Chondrocyte (in vitro differentiated cells): Measurements from ENCODE around the gene MMAB. TPM values are rescaled to one million over a fixed set of nuclear protein-coding genes. Genes with fewer than 3 reads are reported as not detected.
A peak's percentile ranks its signal among the peaks of the same experiment; 100 is the strongest.

Experiments
- DNase-seq: peaks from one replicate; pipeline ENCODE4 v3.0.0; 2021; ENCODE audit warnings: mixed read lengths, low spot score
- H3K27ac Mint-ChIP-seq: one replicate; pipeline ENCODE4 v1.8.0; 2021; ENCODE audit warnings: mild to moderate bottlenecking, moderate library complexity, mixed read lengths; ENCODE audit not compliant: unreplicated experiment
- H3K27me3 Mint-ChIP-seq: 2 replicates; pipeline ENCODE4 v1.8.0; 2021; ENCODE audit warnings: low read depth, mixed read lengths
- H3K36me3 Mint-ChIP-seq: 2 replicates; pipeline ENCODE4 v1.8.0; 2021; ENCODE audit warnings: low read depth, mixed read lengths
- H3K4me1 Mint-ChIP-seq: 2 replicates; pipeline ENCODE4 v1.8.0; 2021; ENCODE audit warnings: low read depth, mild to moderate bottlenecking, mixed read lengths
- H3K4me3 Mint-ChIP-seq: one replicate; pipeline ENCODE4 v1.8.0; 2021; ENCODE audit warnings: mild to moderate bottlenecking, moderate library complexity, mixed read lengths; ENCODE audit not compliant: unreplicated experiment
- H3K9me3 Mint-ChIP-seq: 2 replicates; pipeline ENCODE4 v1.8.0; 2021; ENCODE audit warnings: low read depth, mixed read lengths
- total RNA-seq: library from RNA; stranded (reverse); gene quantifications from 3 replicates; pipeline ENCODE4 v1.2.1, GENCODE V29; 2021
- TF ChIP-seq, protein P1 (sequence below): fragments of 200-600 bp; sonication (generic); IDR thresholded peaks from 2 replicates; pipeline ENCODE4 v1.5.0; 2021; ENCODE audit warnings: antibody characterized with exemption, mild to moderate bottlenecking, moderate library complexity

MMAB gene
- total RNA-seq, 1 donor from 2014 or later, result 23.3 TPM

DNA sequence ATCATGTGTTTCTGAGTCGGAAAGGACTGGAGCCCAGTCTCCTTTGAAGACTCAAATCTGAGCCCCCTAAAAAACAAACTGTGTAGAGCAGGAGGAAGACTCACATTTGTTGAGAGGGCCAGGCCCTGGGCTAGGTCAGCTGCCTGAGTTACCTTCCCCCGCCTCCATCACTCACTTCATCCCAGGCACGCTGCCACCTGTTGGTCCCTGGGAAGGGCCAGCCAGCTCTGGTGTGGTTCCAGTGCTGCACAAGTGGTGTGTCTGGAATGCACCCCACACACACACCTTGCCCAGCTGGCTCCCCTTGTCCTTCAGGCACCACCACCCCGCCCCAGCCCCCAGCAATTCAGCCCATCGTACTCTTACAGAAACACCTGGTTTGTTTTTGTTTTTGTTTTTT lies 9.3 kb upstream of the MMAB start:
- Mint-ChIP-seq H3K9me3 (no peaks in the 10 kb centered on the region), H3K36me3 (peaks cover 14% of the 10 kb centered on the region), H3K4me1 (no peaks in the 10 kb centered on the region), H3K27me3 (no peaks in the 10 kb centered on the region), H3K27ac (no peak overlapping the region), H3K4me3 (no peak overlapping the region)
- DNase-seq, result peak; percentile 51
- TF ChIP-seq, protein P1, sequence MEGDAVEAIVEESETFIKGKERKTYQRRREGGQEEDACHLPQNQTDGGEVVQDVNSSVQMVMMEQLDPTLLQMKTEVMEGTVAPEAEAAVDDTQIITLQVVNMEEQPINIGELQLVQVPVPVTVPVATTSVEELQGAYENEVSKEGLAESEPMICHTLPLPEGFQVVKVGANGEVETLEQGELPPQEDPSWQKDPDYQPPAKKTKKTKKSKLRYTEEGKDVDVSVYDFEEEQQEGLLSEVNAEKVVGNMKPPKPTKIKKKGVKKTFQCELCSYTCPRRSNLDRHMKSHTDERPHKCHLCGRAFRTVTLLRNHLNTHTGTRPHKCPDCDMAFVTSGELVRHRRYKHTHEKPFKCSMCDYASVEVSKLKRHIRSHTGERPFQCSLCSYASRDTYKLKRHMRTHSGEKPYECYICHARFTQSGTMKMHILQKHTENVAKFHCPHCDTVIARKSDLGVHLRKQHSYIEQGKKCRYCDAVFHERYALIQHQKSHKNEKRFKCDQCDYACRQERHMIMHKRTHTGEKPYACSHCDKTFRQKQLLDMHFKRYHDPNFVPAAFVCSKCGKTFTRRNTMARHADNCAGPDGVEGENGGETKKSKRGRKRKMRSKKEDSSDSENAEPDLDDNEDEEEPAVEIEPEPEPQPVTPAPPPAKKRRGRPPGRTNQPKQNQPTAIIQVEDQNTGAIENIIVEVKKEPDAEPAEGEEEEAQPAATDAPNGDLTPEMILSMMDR, result no peak

- no peaks in the 10 kb centered on the region for H3K9me3 Mint-ChIP-seq
- TF ChIP-seq, protein P1, result no peak
- H3K27ac Mint-ChIP-seq, result no peak overlapping the region
- peak; percentile 51 for DNase-seq
- H3K4me1 Mint-ChIP-seq, result no peaks in the 10 kb centered on the region
- no peak overlapping the region for H3K4me3 Mint-ChIP-seq
- H3K27me3 Mint-ChIP-seq, result no peaks in the 10 kb centered on the region
- H3K36me3 Mint-ChIP-seq, result peaks cover 18% of the 10 kb centered on the region
Observed at GRCh38 chr12:109581856-109582255, 8.6 kb upstream of the MMAB start.

DNA sequence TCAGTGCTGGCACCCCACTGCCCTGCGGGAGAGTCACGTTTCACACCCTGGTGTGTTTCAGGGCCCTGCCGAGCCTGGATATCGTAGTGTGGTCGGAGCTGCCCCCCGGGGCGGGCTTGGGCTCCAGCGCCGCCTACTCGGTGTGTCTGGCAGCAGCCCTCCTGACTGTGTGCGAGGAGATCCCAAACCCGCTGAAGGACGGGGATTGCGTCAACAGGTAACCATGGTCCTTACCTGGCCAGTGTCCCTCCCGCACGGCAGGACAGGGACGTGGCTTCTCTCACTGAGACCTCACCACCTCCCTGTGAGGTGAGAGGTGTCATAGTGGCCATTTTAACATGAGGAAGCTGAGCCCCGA lies 8.0 kb upstream of the MMAB start:
- DNase-seq, result peak; percentile 66
- Mint-ChIP-seq H3K27me3 (no peaks in the 10 kb centered on the region), H3K36me3 (peaks cover 19% of the 10 kb centered on the region), H3K27ac (no peak overlapping the region), H3K9me3 (no peaks in the 10 kb centered on the region), H3K4me3 (no peak overlapping the region), H3K4me1 (no peaks in the 10 kb centered on the region)
- TF ChIP-seq, protein P1, result no peak

DNA sequence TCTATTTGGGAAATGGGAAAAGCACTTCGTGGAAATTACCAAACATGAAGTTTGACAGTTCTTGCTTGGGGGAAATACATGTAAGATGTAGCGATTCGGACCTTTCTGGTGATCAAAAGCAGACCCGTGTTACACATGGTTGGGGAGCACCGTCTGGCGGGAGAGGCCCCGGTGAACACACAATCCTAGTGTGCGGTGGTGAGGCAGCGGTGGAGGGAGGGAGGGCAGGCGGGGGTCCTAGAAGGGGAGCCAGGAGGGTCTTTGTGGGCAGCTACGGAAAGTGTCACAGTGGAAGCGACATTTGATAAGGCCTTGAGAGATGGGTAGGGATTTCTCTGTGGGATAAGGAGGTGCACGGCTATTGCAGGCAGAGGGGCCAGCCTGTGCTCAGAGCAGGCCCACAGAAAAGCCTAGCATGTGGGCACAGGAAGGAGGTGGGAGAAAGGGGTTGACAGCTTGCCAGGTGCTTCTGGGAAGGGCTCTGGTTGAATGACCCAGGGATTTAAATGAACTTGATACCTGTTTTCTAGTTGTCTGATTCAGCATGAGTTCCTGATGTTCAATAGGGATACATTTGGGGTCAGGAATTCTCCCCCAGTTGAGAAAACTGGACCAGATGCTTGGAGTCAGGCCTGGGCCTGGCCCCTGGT lies 7.5 kb upstream of the MMAB start:
- TF ChIP-seq, protein P1, result no peak
- Mint-ChIP-seq H3K9me3 (no peaks in the 10 kb centered on the region), H3K36me3 (peaks cover 20% of the 10 kb centered on the region), H3K4me1 (no peaks in the 10 kb centered on the region), H3K4me3 (no peak overlapping the region), H3K27me3 (no peaks in the 10 kb centered on the region), H3K27ac (no peak overlapping the region)
- DNase-seq, result peak; percentile 54

DNA sequence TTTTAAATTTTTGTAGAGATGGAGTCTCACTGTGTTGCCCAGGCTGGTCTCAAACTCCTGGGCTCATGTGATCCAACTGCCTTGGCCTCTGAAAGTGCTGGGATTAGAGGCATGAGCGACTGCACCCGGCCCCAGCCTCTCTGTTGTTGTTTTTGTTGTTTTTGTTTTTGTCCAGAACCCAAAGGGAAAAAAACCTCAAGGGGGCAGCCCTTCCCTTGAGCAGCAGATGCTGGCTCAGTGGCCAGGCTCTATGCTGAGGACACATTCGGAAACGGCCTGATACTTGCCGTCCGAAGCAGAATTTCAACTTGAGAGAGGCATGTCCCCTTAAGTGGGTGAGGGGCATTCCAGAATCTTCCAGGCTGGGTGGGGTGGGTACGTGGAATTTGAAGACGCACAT lies 7.0 kb upstream of the MMAB start:
- peaks cover 20% of the 10 kb centered on the region for H3K36me3 Mint-ChIP-seq
- H3K27ac Mint-ChIP-seq, result no peak overlapping the region
- TF ChIP-seq, protein P1, result no peak
- DNase-seq, result peak; percentile 12
- no peaks in the 10 kb centered on the region for H3K9me3 Mint-ChIP-seq
- no peak overlapping the region for H3K4me3 Mint-ChIP-seq
- no peaks in the 10 kb centered on the region for H3K27me3 Mint-ChIP-seq
- H3K4me1 Mint-ChIP-seq, result no peaks in the 10 kb centered on the region
